T-helper 2 cell treated with Interferon-gamma antibody and Interleukin-4, amounts not matched to agents 100 ng/mL and 5 ng/mL, for 36 hours (primary cell): ENCODE data around the gene AGBL3. TPM values are rescaled to one million over a fixed set of nuclear protein-coding genes. Genes with fewer than 3 reads are reported as not detected.

Source experiments
- intact Hi-C: fragments of 100-400 bp; cut with micrococcal nuclease; formaldehyde crosslinking; loops from one replicate; pipeline ENCODE4 v1.15.1; 2023
- total RNA-seq: library from RNA; stranded (reverse); gene quantifications from 2 replicates; pipeline ENCODE4 v1.2.3, GENCODE V29; 2022

The AGBL3 gene
- total RNA-seq = 1.6 and 2.6 TPM in 2 replicates

GRCh38 chr7:134986363-134987251 lies at the start of gene AGBL3:
Gene AGBL3, plus strand, starts transcription at chr7:134986508. Its CDS starts 1,426 bp downstream, at chr7:134987934.
- intact Hi-C loops = loop anchor here (1.0 to 2.0 kb wide), 6 partner anchors 162 to 670 kb away; partner anchors contain the start of genes BPGM, CNOT4, CYREN and SLC35B4

- intact Hi-C loops = no loop called here
Observed at GRCh38 chr7:134936893-134937510, 49.3 kb upstream of the AGBL3 start.

GRCh38 chr7:134938141-134938540 lies 48.2 kb upstream of the AGBL3 start:
- intact Hi-C loops = no loop called here

- intact Hi-C loops = no loop called here
Observed at GRCh38 chr7:134939136-134939535, 47.2 kb upstream of the AGBL3 start.

GRCh38 chr7:134940729-134941128 lies 45.6 kb upstream of the AGBL3 start:
- intact Hi-C loops = no loop called here

- intact Hi-C loops = no loop called here
Observed at GRCh38 chr7:134941185-134941900, 45.0 kb upstream of the AGBL3 start.

- intact Hi-C loops = no loop called here
Observed at GRCh38 chr7:134941952-134942351, 44.4 kb upstream of the AGBL3 start.

- intact Hi-C loops = no loop called here
Observed at GRCh38 chr7:134942690-134943466, 43.4 kb upstream of the AGBL3 start.

GRCh38 chr7:134943785-134944400 lies 42.4 kb upstream of the AGBL3 start:
- intact Hi-C loops = no loop called here

- intact Hi-C loops = no loop called here
Observed at GRCh38 chr7:134945691-134946090, 40.6 kb upstream of the AGBL3 start.

GRCh38 chr7:134946260-134946659 lies 40.0 kb upstream of the AGBL3 start:
- intact Hi-C loops = no loop called here

GRCh38 chr7:134947329-134947728 lies 39.0 kb upstream of the AGBL3 start:
- intact Hi-C loops = no loop called here

GRCh38 chr7:134947831-134948230 lies 38.5 kb upstream of the AGBL3 start:
- intact Hi-C loops = no loop called here

GRCh38 chr7:134948246-134948645 lies 38.1 kb upstream of the AGBL3 start:
- intact Hi-C loops = no loop called here

GRCh38 chr7:134948736-134949135 lies 37.6 kb upstream of the AGBL3 start:
- intact Hi-C loops = no loop called here

GRCh38 chr7:134949171-134949570 lies 37.1 kb upstream of the AGBL3 start:
- intact Hi-C loops = no loop called here

GRCh38 chr7:134954197-134955082 lies 31.9 kb upstream of the AGBL3 start:
- intact Hi-C loops = loop anchor here (1.0 to 10.0 kb wide), 6 partner anchors 197 to 522 kb away; no protein-coding TSS in a partner anchor

GRCh38 chr7:134957005-134957404 lies 29.3 kb upstream of the AGBL3 start:
- intact Hi-C loops = loop anchor here (10.0 kb wide), 1 partner anchor 442 kb away; no protein-coding TSS in a partner anchor

- intact Hi-C loops = loop anchor here (10.0 kb wide), 1 partner anchor 445 kb away; no protein-coding TSS in a partner anchor
Observed at GRCh38 chr7:134959810-134960209, 26.5 kb upstream of the AGBL3 start.
